H1 (cell line): ENCODE measurements around the gene C2CD3. TPM values are rescaled to one million over a fixed set of nuclear protein-coding genes. Genes with fewer than 3 reads are reported as not detected.

Source experiments
- CTCF ChIA-PET: fragments of 300-600 bp; sonication (Branson Sonifier 250); formaldehyde crosslinking; loops from one replicate; lab custom pipeline; 2021; ENCODE audit not compliant: partially characterized antibody; lab: Charles Lee
- POLR2A ChIA-PET: fragments of 300-600 bp; sonication (Branson Sonifier 250); formaldehyde crosslinking; loops from one replicate; lab custom pipeline; 2021; ENCODE audit warnings: inconsistent platforms; ENCODE audit not compliant: partially characterized antibody; lab: Charles Lee
- DNase-seq, 2 experiments: peaks; one replicate each; pipeline versions ENCODE4 v3.0.0 to v3.0.0-alpha.2; 2010 to 2022; ENCODE audit warnings: low spot score in 2 of 2, low read depth in 1 of 2, mixed read lengths in 1 of 2
- FAIRE-seq: peaks from 2 replicates; lab custom pipeline; 2011; peaks lifted over from hg19 to GRCh38; lab: Jason Lieb, UNC
- H2AFZ ChIP-seq: 2 replicates; pipeline ENCODE4 v1.8.1; 2012; ENCODE audit warnings: low read length, inconsistent platforms
- H2AK5ac ChIP-seq: 2 replicates; pipeline ENCODE4 v1.6.1; 2013; ENCODE audit warnings: low read depth, low read length
- H2BK120ac ChIP-seq: replicated peaks from 2 replicates; pipeline ENCODE3; 2013; ENCODE audit warnings: low read depth, low read length, inconsistent platforms
- H2BK12ac ChIP-seq: 2 replicates; pipeline ENCODE4 v1.6.1; 2013; ENCODE audit warnings: low read depth, low read length
- H2BK15ac ChIP-seq: 2 replicates; pipeline ENCODE4 v1.6.1; 2013; ENCODE audit warnings: low read length
- H2BK20ac ChIP-seq: 2 replicates; pipeline ENCODE4 v1.6.1; 2013; ENCODE audit warnings: low read length
- H2BK5ac ChIP-seq: 2 replicates; pipeline ENCODE4 v1.6.1; 2013; ENCODE audit warnings: low read depth, low read length
- H3K14ac ChIP-seq: 2 replicates; pipeline ENCODE4 v1.6.1; 2013; ENCODE audit warnings: inconsistent platforms; ENCODE audit not compliant: insufficient read length
- H3K18ac ChIP-seq: 2 replicates; pipeline ENCODE4 v1.6.1; 2013; ENCODE audit warnings: low read length; ENCODE audit errors: extremely low read depth
- H3K23ac ChIP-seq: 2 replicates; pipeline ENCODE4 v1.6.1; 2013; ENCODE audit warnings: inconsistent platforms; ENCODE audit not compliant: insufficient read length
- H3K23me2 ChIP-seq: 2 replicates; pipeline ENCODE4 v1.6.1; 2013; ENCODE audit warnings: low read depth, low read length
- H3K27ac ChIP-seq: 2 replicates; pipeline ENCODE4 v1.6.1; 2011; ENCODE audit warnings: low read depth, low read length, inconsistent platforms
- H3K27me3 ChIP-seq, 4 experiments: replicated peaks in 1 of 4; 1 replicate in 1 of 4; 2 replicates in 3 of 4; pipeline versions ENCODE4 v1.6.1 to v1.8.1; 2011 to 2013; ENCODE audit warnings: low read length in 3 of 4, mild to moderate bottlenecking in 3 of 4, inconsistent platforms in 2 of 4, mixed read lengths in 2 of 4, moderate library complexity in 1 of 4; ENCODE audit not compliant: control insufficient read depth in 3 of 4, insufficient read depth in 3 of 4; ENCODE audit errors: extremely low read depth in 1 of 4
- H3K36me3 ChIP-seq, 4 experiments: 2 replicates each; pipeline versions ENCODE4 v1.6.1 to v1.8.1; 2011 to 2013; ENCODE audit warnings: mild to moderate bottlenecking in 4 of 4, low read length in 3 of 4, moderate library complexity in 2 of 4, control low read depth in 1 of 4, inconsistent platforms in 1 of 4; ENCODE audit not compliant: insufficient read depth in 4 of 4, control insufficient read depth in 2 of 4
- H3K4ac ChIP-seq: replicated peaks from 2 replicates; pipeline ENCODE3; 2013; ENCODE audit warnings: low read length, low read depth, mixed read lengths, inconsistent platforms; ENCODE audit not compliant: insufficient read length
- H3K4me1 ChIP-seq, 4 experiments: replicated peaks in 1 of 4; 1 replicate in 1 of 4; 2 replicates in 3 of 4; pipeline versions ENCODE4 v1.6.1 to v1.8.1; 2011 to 2013; ENCODE audit warnings: low read length in 3 of 4, inconsistent platforms in 2 of 4, mixed read lengths in 1 of 4; ENCODE audit not compliant: insufficient read depth in 4 of 4, control insufficient read depth in 3 of 4
- H3K4me2 ChIP-seq, 2 experiments: 2 replicates each; pipeline versions ENCODE4 v1.6.1 to v1.8.1; 2011 to 2013; ENCODE audit warnings: low read depth in 2 of 2, low read length in 2 of 2, control low read depth in 1 of 2, inconsistent platforms in 1 of 2, mild to moderate bottlenecking in 1 of 2; ENCODE audit not compliant: insufficient read depth in 1 of 2
- H3K4me3 ChIP-seq, 4 experiments: fragments of 200-600, 300-600 bp in 1 of 4; sonication (generic), shearing (Covaris generic), sonication (Bioruptor Twin) in 1 of 4; 2 replicates each; pipeline versions ENCODE4 v1.5.1 to v1.8.1; 2011 to 2016; ENCODE audit warnings: low read length in 4 of 4, low read depth in 3 of 4, control low read depth in 2 of 4, inconsistent platforms in 2 of 4, mild to moderate bottlenecking in 2 of 4, mixed read lengths in 1 of 4, moderate library complexity in 1 of 4; ENCODE audit not compliant: insufficient read depth in 2 of 4; ENCODE audit errors: extremely low read depth in 1 of 4
- H3K56ac ChIP-seq: replicated peaks from 2 replicates; pipeline ENCODE3; 2013; ENCODE audit warnings: low read depth, mild to moderate bottlenecking, mixed read lengths, low read length, inconsistent platforms; ENCODE audit not compliant: insufficient read length
- H3K79me1 ChIP-seq: 2 replicates; pipeline ENCODE4 v1.6.1; 2013; ENCODE audit warnings: low read depth, low read length, control low read depth
- H3K79me2 ChIP-seq, 2 experiments: 2 replicates each; pipeline versions ENCODE4 v1.6.1 to v1.8.1; 2012 to 2013; ENCODE audit warnings: low read length in 2 of 2, mild to moderate bottlenecking in 2 of 2, inconsistent platforms in 1 of 2; ENCODE audit not compliant: insufficient read depth in 2 of 2, control insufficient read depth in 1 of 2
- H3K9ac ChIP-seq, 4 experiments: replicated peaks in 1 of 4; 1 replicate in 1 of 4; 2 replicates in 3 of 4; pipeline versions ENCODE4 v1.6.1 to v1.8.1; 2011 to 2013; ENCODE audit warnings: low read depth in 3 of 4, low read length in 3 of 4, control low read depth in 2 of 4, mild to moderate bottlenecking in 2 of 4, moderate library complexity in 2 of 4, inconsistent platforms in 1 of 4; ENCODE audit errors: extremely low read depth in 1 of 4
- H3K9me3 ChIP-seq, 2 experiments: 2 replicates each; pipeline versions ENCODE4 v1.6.1 to v1.8.1; 2012 to 2013; ENCODE audit warnings: mild to moderate bottlenecking in 2 of 2, moderate library complexity in 2 of 2, control low read depth in 1 of 2, inconsistent platforms in 1 of 2, low read depth in 1 of 2, low read length in 1 of 2, mixed read lengths in 1 of 2; ENCODE audit not compliant: insufficient read depth in 2 of 2
- H4K20me1 ChIP-seq, 2 experiments: replicated peaks in 1 of 2; 2 replicates each; pipeline versions ENCODE3 to v1.8.1; 2011 to 2013; ENCODE audit warnings: inconsistent platforms in 2 of 2, low read length in 2 of 2, mild to moderate bottlenecking in 1 of 2; ENCODE audit not compliant: insufficient read depth in 2 of 2, control insufficient read depth in 1 of 2
- H4K5ac ChIP-seq: 2 replicates; pipeline ENCODE4 v1.6.1; 2013; ENCODE audit warnings: low read length, low read depth, mixed read lengths, inconsistent platforms; ENCODE audit not compliant: insufficient read length
- H4K8ac ChIP-seq: 2 replicates; pipeline ENCODE4 v1.8.0; 2013; ENCODE audit warnings: mild to moderate bottlenecking, moderate library complexity, low read length, inconsistent platforms; ENCODE audit not compliant: insufficient read depth; ENCODE audit errors: extremely low read depth
- H4K91ac ChIP-seq: replicated peaks from 2 replicates; pipeline ENCODE3; 2013; ENCODE audit warnings: low read length, mixed read lengths, inconsistent platforms; ENCODE audit not compliant: insufficient read length
- FOSL1 ChIP-seq: IDR thresholded peaks from 2 replicates; pipeline ENCODE4 v1.6.1; 2011; ENCODE audit warnings: mild to moderate bottlenecking, low read depth, low read length, moderate library complexity; ENCODE audit not compliant: insufficient read depth
- GABPA ChIP-seq: IDR thresholded peaks from 2 replicates; pipeline ENCODE4 v1.6.1; 2011; ENCODE audit warnings: mild to moderate bottlenecking, low read length, moderate library complexity, borderline replicate concordance; ENCODE audit not compliant: insufficient read depth
- KDM4A ChIP-seq: IDR thresholded peaks from one replicate; pipeline ENCODE4 v1.7.1; 2012; ENCODE audit warnings: low read depth, mild to moderate bottlenecking, moderate library complexity, low read length, inconsistent platforms; ENCODE audit not compliant: severe bottlenecking
- NANOG ChIP-seq: IDR thresholded peaks from 2 replicates; pipeline ENCODE4 v1.6.1; 2011; ENCODE audit warnings: low read length, low read depth, mild to moderate bottlenecking, inconsistent platforms; ENCODE audit not compliant: insufficient read depth, poor library complexity, severe bottlenecking
- NRF1 ChIP-seq: IDR thresholded peaks from 2 replicates; pipeline ENCODE4 v1.6.1; 2011; ENCODE audit warnings: mild to moderate bottlenecking, low read depth, low read length, improper control_type of control experiment
- WGBS, 2 experiments: shearing (Covaris generic) in 1 of 2; methylation state at CpG; one replicate each; pipeline versions ENCODE4 v1.1.6 to v1.1.7; 2013 to 2015; ENCODE audit warnings: low lambda C conversion rate in 2 of 2, mixed read lengths in 2 of 2, inconsistent platforms in 1 of 2, low coverage in 1 of 2, missing lambda C conversion rate in 1 of 2; ENCODE audit not compliant: insufficient replicate concordance in 2 of 2, insufficient coverage in 1 of 2, insufficient read length in 1 of 2; ENCODE audit errors: extremely low coverage in 1 of 2, missing lambda C conversion rate in 1 of 2; 5-methylcytosine and 5-hydroxymethylcytosine counted together
- polyA plus RNA-seq, 7 experiments: library from polyadenylated mRNA; depleted of rRNA in 3 of 7; stranded (reverse) in 5 of 7; unstranded in 2 of 7; fragments of >200 nt in 5 of 7; fragments of 200-250 nt in 2 of 7; gene quantifications; 1 replicate in 5 of 7; 2 replicates in 1 of 7; 4 replicates in 1 of 7; pipeline versions ENCODE4 v1.2.1 to v1.2.3, GENCODE V29; 2011 to 2013; ENCODE audit warnings: missing spikeins in 2 of 7, mixed read lengths in 2 of 7
- total RNA-seq: library from RNA; stranded (reverse); fragmentation: NEBNext Ultra II Directional; extraction: Animal tissue kit (Norgen Biotek cat#: 25700); gene quantifications from 2 replicates; pipeline ENCODE4 v1.2.1, GENCODE V29; 2021

Gene C2CD3
- total and polyA plus RNA-seq, 2 of the 8 experiments (the other 6 are each of a cell fraction or from before 2014, with no cell fraction given) = 11.0 to 29.1 TPM

- Histone ChIP-seq H3K9ac (no peak overlapping the region), H3K4me2 (no peak overlapping the region), H2AK5ac (no peak overlapping the region), H2BK120ac (no peak overlapping the region), H3K27ac (no peak overlapping the region), H2AFZ (no peak overlapping the region), H3K9me3 (no peaks in the 10 kb centered on the region), H3K18ac (0 out of 2 replicates have a peak overlapping the region, but pooled peaks have one; percentile 24), H4K5ac (no peak overlapping the region), H3K79me2 (no peaks in the 10 kb centered on the region), H3K56ac (no peak overlapping the region), H2BK12ac (no peak overlapping the region), H4K8ac (no peak overlapping the region; the same call in 1 of the 2 replicates), H3K23me2 (no peaks in the 10 kb centered on the region), H4K20me1 (peaks cover 0 to 3% of the 10 kb centered on the region in 2 experiments), H3K14ac (no peak overlapping the region), H3K79me1 (no peaks in the 10 kb centered on the region; the same call in 1 of the 2 replicates), H2BK5ac (no peak overlapping the region), H3K4me1 (no peaks in the 10 kb centered on the region), H3K36me3 (no peaks in the 10 kb centered on the region), H2BK15ac (no peak overlapping the region), H3K23ac (no peak overlapping the region), H3K4me3 (no peak overlapping the region), H3K27me3 (no peaks in the 10 kb centered on the region), H3K4ac (no peak overlapping the region), H4K91ac (no peak overlapping the region), H2BK20ac (no peak overlapping the region)
- TF ChIP-seq NRF1 = no peak
- no peak for TF ChIP-seq GABPA
- no peak for TF ChIP-seq KDM4A
- no peak for TF ChIP-seq NANOG
- TF ChIP-seq FOSL1 = no peak
- ChIA-PET CTCF (interaction anchor here (0.6 kb wide), 1 partner anchor 16 kb away, joined by 4 read pairs; no protein-coding TSS in a partner anchor), POLR2A (no interaction called here)
- FAIRE-seq = no peak
- 96% methylated on average over 9 of the region's 9 CpGs; no CpG with 5 or more reads in 1 of the 2 experiments for WGBS, 2 experiments
- no peak for DNase-seq
Observed at GRCh38 chr11:74010306-74011300, 160.2 kb downstream of the C2CD3 start.
